ENCODE results near the gene MRPL41.

MRPL41 gene

GRCh38 chr9:137580209-137580953 lies 28.7 kb downstream of the MRPL41 start:
- TF ChIP-seq ZNF274 (IDR thresholded peaks at IDR 0.05; ENCODE audit: low read depth, low read length) = no peak
- H3K4me3 ChIP-seq (ENCODE audit: low read length) = no peak overlapping the region

- no peak for TF ChIP-seq ZNF274 (IDR thresholded peaks at IDR 0.05; ENCODE audit: low read depth, low read length)
Observed at GRCh38 chr9:137580954-137581322, 29.3 kb downstream of the MRPL41 start.

GRCh38 chr9:137581361-137582285 lies 29.9 kb downstream of the MRPL41 start:
- no peak overlapping the region for H3K4me3 ChIP-seq (ENCODE audit: low read length)
- no peak for TF ChIP-seq ZNF274 (IDR thresholded peaks at IDR 0.05; ENCODE audit: low read depth, low read length)

More at GRCh38 chr9:137580954-137581322, 29.3 kb downstream of the MRPL41 start:
- no peak overlapping the region for H3K4me3 ChIP-seq (ENCODE audit: low read length)

- no peak overlapping the region for H3K4me3 ChIP-seq (ENCODE audit: low read length)
- TF ChIP-seq ZNF274 (IDR thresholded peaks at IDR 0.05; ENCODE audit: low read depth, low read length) = no peak
Observed at GRCh38 chr9:137582286-137582860, 30.7 kb downstream of the MRPL41 start.

- TF ChIP-seq ZNF274 (IDR thresholded peaks at IDR 0.05; ENCODE audit: low read depth, low read length) = no peak
- H3K4me3 ChIP-seq (ENCODE audit: low read length) = no peak overlapping the region
Observed at GRCh38 chr9:137583347-137583746, 31.7 kb downstream of the MRPL41 start.

GRCh38 chr9:137583957-137584356 lies 32.3 kb downstream of the MRPL41 start:
- H3K4me3 ChIP-seq (ENCODE audit: low read length) = no peak overlapping the region
- TF ChIP-seq ZNF274 (IDR thresholded peaks at IDR 0.05; ENCODE audit: low read depth, low read length) = no peak

GRCh38 chr9:137586854-137587253 lies 35.2 kb downstream of the MRPL41 start:
- H3K4me3 ChIP-seq (ENCODE audit: low read length) = no peak overlapping the region
- TF ChIP-seq ZNF274 (IDR thresholded peaks at IDR 0.05; ENCODE audit: low read depth, low read length) = no peak

GRCh38 chr9:137588311-137588710 lies 36.6 kb downstream of the MRPL41 start:
- TF ChIP-seq ZNF274 (IDR thresholded peaks at IDR 0.05; ENCODE audit: low read depth, low read length) = no peak
- H3K4me3 ChIP-seq (ENCODE audit: low read length) = no peak overlapping the region

- TF ChIP-seq ZNF274 (IDR thresholded peaks at IDR 0.05; ENCODE audit: low read depth, low read length) = no peak
- H3K4me3 ChIP-seq (ENCODE audit: low read length) = peak overlapping the region; percentile 72; the same call in 1 of the 2 replicates
Observed at GRCh38 chr9:137588891-137589290, 37.2 kb downstream of the MRPL41 start.

- H3K4me3 ChIP-seq (ENCODE audit: low read length) = peak overlapping the region; percentile 72
- TF ChIP-seq ZNF274 (IDR thresholded peaks at IDR 0.05; ENCODE audit: low read depth, low read length) = no peak
Observed at GRCh38 chr9:137589441-137590122, 37.9 kb downstream of the MRPL41 start.

- no peak for TF ChIP-seq ZNF274 (IDR thresholded peaks at IDR 0.05; ENCODE audit: low read depth, low read length)
Observed at GRCh38 chr9:137590123-137590468, 38.4 kb downstream of the MRPL41 start.

GRCh38 chr9:137590469-137591383 lies 39.0 kb downstream of the MRPL41 start, which contains the start of gene ZMYND19:
ZMYND19 (minus strand) TSS chr9:137590512; CDS start chr9:137590263, 249 bp downstream.
- no peak for TF ChIP-seq ZNF274 (IDR thresholded peaks at IDR 0.05; ENCODE audit: low read depth, low read length)

More at GRCh38 chr9:137590123-137590468, 38.4 kb downstream of the MRPL41 start:
- peak overlapping the region; percentile 72 for H3K4me3 ChIP-seq (ENCODE audit: low read length)

GRCh38 chr9:137592767-137593166 lies 41.1 kb downstream of the MRPL41 start:
- no peak overlapping the region for H3K4me3 ChIP-seq (ENCODE audit: low read length)
- no peak for TF ChIP-seq ZNF274 (IDR thresholded peaks at IDR 0.05; ENCODE audit: low read depth, low read length)

More at GRCh38 chr9:137590469-137591383, 39.0 kb downstream of the MRPL41 start, which contains the start of gene ZMYND19:
- peak within 1 kb of the TSS; percentile 84 for H3K4me3 ChIP-seq (ENCODE audit: low read length)
